ENCODE measurements around the gene IL17A.

DNA sequence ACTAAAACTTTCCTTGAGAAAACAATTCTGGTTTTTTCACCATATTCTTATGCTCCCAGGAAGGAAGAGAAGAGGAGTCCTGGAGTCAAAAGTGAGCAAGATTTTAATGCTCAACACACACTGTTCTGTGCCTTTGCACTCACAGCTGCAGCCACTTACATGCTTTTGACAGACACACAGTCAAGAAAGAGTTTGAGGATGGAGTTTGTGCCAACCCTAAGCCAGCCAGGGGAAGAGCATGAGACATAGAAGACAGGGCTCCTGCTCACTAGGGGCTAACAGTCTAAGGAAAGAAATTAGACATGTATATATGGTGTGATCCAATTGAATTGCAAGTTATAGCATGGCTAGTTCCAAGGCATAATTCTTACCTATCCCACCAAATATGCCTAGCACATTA, 37.1 kb upstream of the IL17A start:
- TF ChIP-seq, protein P1, sequence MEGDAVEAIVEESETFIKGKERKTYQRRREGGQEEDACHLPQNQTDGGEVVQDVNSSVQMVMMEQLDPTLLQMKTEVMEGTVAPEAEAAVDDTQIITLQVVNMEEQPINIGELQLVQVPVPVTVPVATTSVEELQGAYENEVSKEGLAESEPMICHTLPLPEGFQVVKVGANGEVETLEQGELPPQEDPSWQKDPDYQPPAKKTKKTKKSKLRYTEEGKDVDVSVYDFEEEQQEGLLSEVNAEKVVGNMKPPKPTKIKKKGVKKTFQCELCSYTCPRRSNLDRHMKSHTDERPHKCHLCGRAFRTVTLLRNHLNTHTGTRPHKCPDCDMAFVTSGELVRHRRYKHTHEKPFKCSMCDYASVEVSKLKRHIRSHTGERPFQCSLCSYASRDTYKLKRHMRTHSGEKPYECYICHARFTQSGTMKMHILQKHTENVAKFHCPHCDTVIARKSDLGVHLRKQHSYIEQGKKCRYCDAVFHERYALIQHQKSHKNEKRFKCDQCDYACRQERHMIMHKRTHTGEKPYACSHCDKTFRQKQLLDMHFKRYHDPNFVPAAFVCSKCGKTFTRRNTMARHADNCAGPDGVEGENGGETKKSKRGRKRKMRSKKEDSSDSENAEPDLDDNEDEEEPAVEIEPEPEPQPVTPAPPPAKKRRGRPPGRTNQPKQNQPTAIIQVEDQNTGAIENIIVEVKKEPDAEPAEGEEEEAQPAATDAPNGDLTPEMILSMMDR (IDR thresholded peaks at IDR 0.05): no peak
- no peak for TF ChIP-seq POLR2A (IDR thresholded peaks at IDR 0.05)

Data from lower leg skin (tissue), 3 donors.